Myocyte (in vitro differentiated cells): ENCODE results near the gene KIAA1671. TPM values are rescaled to one million over a fixed set of nuclear protein-coding genes. Genes with fewer than 3 reads are reported as not detected.
"Not testable (repeated sequence)": the region's sequence is repeated elsewhere in the genome, so short reads cannot be mapped to it uniquely, and the experiment has no call there.

Source experiments
- DNase-seq: peaks from one replicate; pipeline ENCODE4 v3.0.0-alpha.2; 2012; ENCODE audit warnings: low read depth
- total RNA-seq: library from RNA; depleted of rRNA; stranded (reverse); fragments of >200 nt; gene quantifications from 2 replicates; pipeline ENCODE4 v1.2.3, GENCODE V29; 2014

The KIAA1671 gene
- total RNA-seq, 1 donor from 2014 or later = 10.4 TPM

GRCh38 chr22:25212337-25212736 is 259.8 kb downstream of the KIAA1671 start:
- DNase-seq = no peak

DNA sequence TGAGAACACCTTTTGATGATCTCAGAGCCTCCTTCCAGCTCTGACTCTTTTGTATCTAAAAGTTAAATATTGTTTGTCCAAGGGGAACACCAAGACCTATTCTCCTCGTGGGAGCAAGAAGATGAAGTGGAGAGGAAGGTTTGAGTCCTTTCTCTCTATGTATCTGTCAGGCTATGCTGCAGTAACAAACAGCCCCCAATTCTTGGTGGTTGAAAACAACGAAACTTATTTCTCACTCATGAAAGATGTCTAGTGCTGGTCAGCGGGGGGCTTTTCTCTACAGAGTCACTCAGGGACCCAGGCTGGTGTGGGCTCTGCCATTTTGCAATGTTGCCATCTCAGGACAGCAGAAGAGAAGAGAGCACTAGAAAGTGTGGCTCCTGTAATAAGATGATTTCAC is 260.7 kb downstream of the KIAA1671 start:
- no peak for DNase-seq

DNA sequence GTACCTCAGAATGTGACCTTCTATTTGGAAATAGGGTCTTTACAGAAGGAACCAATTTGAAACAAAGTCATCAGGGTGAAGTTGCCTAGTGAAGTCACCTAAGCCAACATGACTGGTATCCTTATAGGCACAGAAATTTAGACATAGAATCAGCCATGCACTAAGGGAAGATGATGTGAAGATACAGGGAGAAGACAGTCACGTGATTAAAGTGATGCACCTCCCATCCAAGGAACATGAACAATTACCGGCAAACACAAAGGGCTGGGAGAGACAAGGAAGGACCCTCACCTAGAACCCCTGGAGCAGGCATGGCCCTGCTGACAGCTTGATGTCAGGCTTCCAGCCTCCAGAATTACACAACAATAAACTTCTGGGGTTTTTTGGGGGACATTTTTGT is 263.7 kb downstream of the KIAA1671 start:
- no peak for DNase-seq

GRCh38 chr22:25219211-25219689 is 266.7 kb downstream of the KIAA1671 start, which contains the start of gene CRYBB2:
Gene CRYBB2, plus strand, starts transcription at chr22:25219639. Its CDS starts 1,791 bp downstream, at chr22:25221430.
- DNase-seq = no peak

- DNase-seq = no peak
Measured at GRCh38 chr22:25219948-25220442, 267.5 kb downstream of the KIAA1671 start.

DNA sequence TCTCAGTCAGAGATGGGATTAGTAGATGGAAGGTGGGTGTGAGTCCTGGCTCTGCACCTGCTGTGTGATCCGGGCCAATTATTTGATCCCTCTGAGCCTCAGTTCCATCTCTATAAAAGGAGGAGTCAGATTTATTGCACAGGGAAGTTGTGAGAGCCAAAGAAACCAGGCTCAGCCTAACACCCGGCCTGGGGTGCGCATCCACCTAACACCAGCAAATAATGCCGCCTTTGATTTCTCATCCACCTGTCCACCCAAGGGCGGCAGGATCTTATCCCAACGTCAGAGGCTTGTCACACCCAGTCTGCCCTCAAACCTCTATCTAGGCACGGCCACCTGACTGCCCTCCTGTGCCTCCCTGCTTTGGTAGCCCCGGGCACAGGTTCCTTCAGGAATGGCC is 269.3 kb downstream of the KIAA1671 start:
- no peak for DNase-seq

- DNase-seq = no peak
Measured at GRCh38 chr22:25223269-25223850, 270.8 kb downstream of the KIAA1671 start.

DNA sequence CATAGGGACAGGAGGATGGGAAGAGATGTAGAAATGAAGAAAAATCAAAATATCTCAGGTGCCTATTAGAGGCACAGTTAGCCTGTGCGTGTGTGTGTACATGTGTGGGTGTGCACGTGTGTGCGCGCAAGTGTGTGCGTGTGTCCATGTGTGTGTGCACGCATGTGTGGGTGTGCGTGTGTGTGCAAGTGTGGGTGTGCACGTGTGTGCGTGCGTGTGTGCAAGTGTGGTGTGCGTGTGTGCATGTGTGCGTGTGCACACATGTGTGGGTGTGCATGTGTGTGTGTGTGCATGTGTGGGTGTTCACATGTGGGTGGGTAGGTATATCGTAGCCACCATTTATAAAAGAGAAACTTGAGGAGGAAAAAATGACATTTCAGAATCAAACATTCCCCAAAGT is 276.3 kb downstream of the KIAA1671 start:
- DNase-seq = no peak

- not testable (repeated sequence) for DNase-seq
Measured at GRCh38 chr22:25230760-25231159, 278.2 kb downstream of the KIAA1671 start.

GRCh38 chr22:25232301-25232700 is 279.8 kb downstream of the KIAA1671 start:
- DNase-seq = no peak

DNA sequence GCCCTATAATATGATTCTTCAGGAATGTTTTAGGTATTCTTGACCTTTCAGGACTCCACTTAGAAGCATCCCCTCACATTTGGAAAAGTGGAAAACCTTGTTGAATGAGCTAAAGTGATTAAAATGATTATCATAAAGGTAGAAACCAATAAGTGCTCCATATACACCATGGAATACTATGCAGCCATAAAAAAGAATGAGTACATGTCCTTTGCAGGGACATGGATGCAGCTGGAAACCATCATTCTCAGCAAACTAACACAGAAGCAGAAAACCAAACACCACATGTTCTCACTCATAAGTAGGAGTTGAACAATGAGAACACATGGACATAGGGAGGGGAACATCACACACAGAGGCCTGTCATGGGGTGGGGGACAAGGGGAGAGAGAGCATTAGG is 281.2 kb downstream of the KIAA1671 start:
- DNase-seq = not testable (repeated sequence)

- DNase-seq = peak; percentile 80
Measured at GRCh38 chr22:25235547-25236290, 283.2 kb downstream of the KIAA1671 start.

DNA sequence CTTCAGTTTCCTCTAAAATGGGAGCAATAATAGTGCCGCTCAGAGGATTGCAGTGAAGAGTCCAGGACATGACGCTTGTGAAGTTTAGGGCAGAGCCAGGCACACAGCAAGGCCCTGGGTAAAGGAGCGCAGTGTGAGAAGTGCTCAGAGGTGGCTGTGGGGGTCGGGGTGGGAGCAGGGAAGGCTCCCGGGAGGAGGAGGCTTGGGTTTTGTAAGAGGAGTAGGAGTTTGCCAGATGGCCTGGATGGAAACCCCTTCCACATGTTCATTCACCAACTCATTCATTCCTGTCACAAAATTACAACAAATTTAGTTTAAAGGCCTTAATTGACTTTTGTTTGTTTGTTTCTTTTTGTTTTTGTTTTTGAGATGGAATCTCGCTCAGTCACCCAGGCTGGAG is 283.9 kb downstream of the KIAA1671 start:
- DNase-seq = no peak

DNA sequence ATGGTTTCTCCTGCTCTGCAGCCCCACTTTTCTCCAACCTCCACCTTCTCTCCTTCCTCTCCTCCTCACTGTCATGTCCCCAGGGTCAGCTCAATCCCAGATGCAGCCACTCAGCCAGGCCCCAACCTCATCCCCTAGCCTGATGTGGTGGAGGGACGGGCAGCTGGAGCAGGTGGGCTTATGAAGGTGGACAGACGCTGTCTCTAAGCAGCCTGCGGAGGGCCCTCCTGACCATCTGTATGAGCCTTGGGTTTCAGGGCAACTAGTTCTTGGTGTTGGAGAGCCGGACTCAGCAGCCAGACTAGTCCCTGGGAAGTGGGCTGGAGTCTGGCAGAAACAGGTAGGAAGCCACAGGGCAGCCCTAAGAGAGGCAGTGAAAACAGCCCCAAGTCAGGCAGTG is 285.0 kb downstream of the KIAA1671 start:
- DNase-seq = no peak

- DNase-seq = not testable (repeated sequence)
Measured at GRCh38 chr22:25238058-25238457, 285.5 kb downstream of the KIAA1671 start.

Other genes starting within 250 kb of the KIAA1671 start
- not detected in 2 replicates for gene PIWIL3, start 178.0 kb upstream of the KIAA1671 start, total RNA-seq
- gene SGSM1, start 146.5 kb upstream of the KIAA1671 start, total RNA-seq = not detected in 2 replicates
- gene LHFPL7, start 6.0 kb upstream of the KIAA1671 start, total RNA-seq = not detected in 2 replicates
- not detected in 2 replicates for gene CRYBB3, start 247.1 kb downstream of the KIAA1671 start, total RNA-seq